Mononuclear cell (primary cell): ENCODE results near the gene FAM184A. TPM values are rescaled to one million over a fixed set of nuclear protein-coding genes. Genes with fewer than 3 reads are reported as not detected.
"Not testable (repeated sequence)": the region's sequence is repeated elsewhere in the genome, so short reads cannot be mapped to it uniquely, and the experiment has no call there.

Experiments
- H3K27me3 ChIP-seq: 2 replicates; pipeline ENCODE4 v1.6.0; 2011; ENCODE audit warnings: low read length, control low read depth; ENCODE audit not compliant: insufficient read depth
- H3K4me1 ChIP-seq: 2 replicates; pipeline ENCODE4 v1.5.1; 2011; ENCODE audit warnings: mild to moderate bottlenecking, low read length, control low read depth; ENCODE audit not compliant: insufficient read depth
- H3K4me3 ChIP-seq: 2 replicates; pipeline ENCODE4 v1.5.1; 2011; ENCODE audit warnings: mild to moderate bottlenecking, low read length, moderate library complexity
- H3K9me3 ChIP-seq: 2 replicates; pipeline ENCODE4 v1.5.1; 2011; ENCODE audit warnings: low read depth, mild to moderate bottlenecking, control low read depth, low read length
- total RNA-seq: library from RNA; depleted of rRNA; stranded (reverse); fragments of >200 nt; gene quantifications from one replicate; pipeline ENCODE4 v1.2.3, GENCODE V29; 2012

FAM184A gene
- total RNA-seq, 1 donor, result 2.3 TPM

GRCh38 chr6:119025793-119026192 lies 52.7 kb downstream of the FAM184A start:
- H3K4me1 ChIP-seq, result no peaks in the 10 kb centered on the region
- H3K4me3 ChIP-seq, result no peak overlapping the region

GRCh38 chr6:119024111-119024510 lies 54.4 kb downstream of the FAM184A start:
- Histone ChIP-seq H3K27me3 (no peaks in the 10 kb centered on the region), H3K9me3 (no peaks in the 10 kb centered on the region), H3K4me3 (no peak overlapping the region), H3K4me1 (no peaks in the 10 kb centered on the region)

More at GRCh38 chr6:119025793-119026192, 52.7 kb downstream of the FAM184A start:
- Histone ChIP-seq H3K27me3 (no peaks in the 10 kb centered on the region), H3K9me3 (no peaks in the 10 kb centered on the region)

GRCh38 chr6:119022796-119023195 lies 55.7 kb downstream of the FAM184A start:
- H3K4me1 ChIP-seq, result no peaks in the 10 kb centered on the region

DNA sequence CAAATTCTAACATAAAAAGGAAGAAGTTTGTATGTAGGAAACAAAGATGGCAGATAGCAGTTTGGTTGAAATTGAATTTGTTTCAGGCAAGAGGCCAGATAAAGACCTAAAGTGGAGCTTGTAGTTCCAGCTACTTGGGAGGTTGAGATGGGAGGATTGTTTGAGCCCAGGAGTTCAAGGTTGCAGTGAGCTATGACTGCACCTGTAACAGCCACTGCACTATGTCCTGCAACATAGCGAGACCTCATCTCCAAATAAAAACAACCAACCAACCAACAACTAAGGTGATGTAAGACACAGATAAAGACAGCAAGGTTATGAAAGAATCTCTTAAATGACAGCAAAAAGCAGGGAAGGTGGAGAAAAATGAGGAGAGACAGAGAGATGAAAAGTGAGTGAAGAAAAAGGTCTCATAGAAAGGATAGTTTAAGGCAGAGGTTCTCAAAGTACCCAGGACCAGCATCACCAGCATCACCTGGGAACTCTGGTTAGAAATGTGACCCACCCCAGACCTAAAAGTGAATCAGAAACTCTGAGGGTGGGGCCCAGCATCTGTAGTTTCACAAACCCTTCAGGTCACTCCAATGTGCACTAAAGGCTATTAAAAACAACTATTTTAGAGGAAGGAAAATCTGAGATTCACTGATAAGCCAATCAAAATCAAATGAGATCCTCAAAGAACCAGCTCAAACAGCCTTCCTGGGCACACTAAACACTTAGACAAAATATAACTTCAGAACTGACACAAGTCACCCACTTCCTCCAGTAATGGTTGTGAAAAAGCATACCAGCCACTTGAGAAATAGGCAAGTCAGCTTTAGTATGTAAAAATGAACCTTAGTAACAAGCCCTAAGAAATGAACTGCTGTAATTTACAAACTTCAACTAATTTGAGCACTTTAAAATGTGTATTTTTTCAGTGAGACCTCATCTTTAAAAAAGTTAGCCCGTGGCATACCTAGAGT lies 57.6 kb downstream of the FAM184A start:
- no peak overlapping the region for H3K4me3 ChIP-seq
- H3K27me3 ChIP-seq, result no peaks in the 10 kb centered on the region
- no peaks in the 10 kb centered on the region for H3K9me3 ChIP-seq
- no peaks in the 10 kb centered on the region for H3K4me1 ChIP-seq

More at GRCh38 chr6:119022796-119023195, 55.7 kb downstream of the FAM184A start:
- H3K9me3 ChIP-seq, result no peaks in the 10 kb centered on the region
- no peak overlapping the region for H3K4me3 ChIP-seq
- H3K27me3 ChIP-seq, result no peaks in the 10 kb centered on the region

- H3K9me3 ChIP-seq, H3K4me1 ChIP-seq, H3K4me3 ChIP-seq, H3K27me3 ChIP-seq: not testable (repeated sequence)
Measured at GRCh38 chr6:119015165-119015564, 63.3 kb downstream of the FAM184A start.

DNA sequence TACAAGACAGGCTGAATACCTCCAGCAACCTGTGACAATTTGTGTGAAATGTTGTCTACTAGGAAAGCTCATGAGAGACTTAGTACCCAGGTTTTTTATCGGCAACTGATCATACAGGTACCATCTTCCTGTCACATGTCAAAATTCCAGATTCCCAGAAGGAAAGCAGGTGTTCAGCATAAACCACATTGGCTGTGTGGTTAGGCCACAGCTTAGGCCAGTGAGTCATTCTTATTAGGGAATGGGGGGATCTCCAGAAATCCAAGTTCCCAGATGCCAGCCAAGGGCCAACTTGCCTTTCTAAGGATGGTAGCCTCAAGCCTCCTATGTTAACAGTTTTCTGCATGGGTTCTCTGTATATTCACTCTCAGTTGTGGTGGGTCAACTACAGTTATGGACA lies 65.9 kb downstream of the FAM184A start:
- Histone ChIP-seq H3K9me3 (no peaks in the 10 kb centered on the region), H3K4me1 (no peaks in the 10 kb centered on the region), H3K27me3 (no peaks in the 10 kb centered on the region), H3K4me3 (no peak overlapping the region)

DNA sequence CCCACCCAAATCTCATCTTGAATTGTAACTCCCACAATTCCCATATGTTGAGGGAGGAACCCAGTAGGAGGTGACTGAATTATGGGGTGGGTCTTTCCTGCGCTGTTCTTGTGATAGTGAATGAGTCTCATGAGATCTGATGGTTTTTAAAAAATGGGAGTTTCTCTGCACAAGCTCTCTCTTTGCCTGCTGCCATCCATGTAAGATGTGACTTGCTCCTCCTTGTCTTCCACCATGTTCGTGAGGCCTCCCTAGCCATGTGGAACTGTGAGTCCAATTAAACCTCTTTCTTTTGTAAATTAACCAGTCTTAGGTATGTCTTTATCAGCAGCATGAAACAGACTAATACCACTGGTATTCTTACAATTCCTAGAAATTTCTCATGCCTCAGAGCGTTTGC lies 69.2 kb downstream of the FAM184A start:
- not testable (repeated sequence) for H3K9me3 ChIP-seq, H3K4me1 ChIP-seq, H3K27me3 ChIP-seq, H3K4me3 ChIP-seq

GRCh38 chr6:119006974-119007373 lies 71.5 kb downstream of the FAM184A start:
- Histone ChIP-seq H3K9me3 (no peaks in the 10 kb centered on the region), H3K27me3 (no peaks in the 10 kb centered on the region), H3K4me1 (no peaks in the 10 kb centered on the region), H3K4me3 (no peak overlapping the region)

GRCh38 chr6:119002069-119002468 lies 76.4 kb downstream of the FAM184A start:
- H3K9me3 ChIP-seq, result no peaks in the 10 kb centered on the region
- H3K4me3 ChIP-seq, result no peak overlapping the region
- no peaks in the 10 kb centered on the region for H3K4me1 ChIP-seq
- no peaks in the 10 kb centered on the region for H3K27me3 ChIP-seq

GRCh38 chr6:118999494-119000040 lies 78.9 kb downstream of the FAM184A start:
- Histone ChIP-seq H3K4me3 (no peak overlapping the region), H3K27me3 (no peaks in the 10 kb centered on the region), H3K9me3 (no peaks in the 10 kb centered on the region), H3K4me1 (no peaks in the 10 kb centered on the region)

DNA sequence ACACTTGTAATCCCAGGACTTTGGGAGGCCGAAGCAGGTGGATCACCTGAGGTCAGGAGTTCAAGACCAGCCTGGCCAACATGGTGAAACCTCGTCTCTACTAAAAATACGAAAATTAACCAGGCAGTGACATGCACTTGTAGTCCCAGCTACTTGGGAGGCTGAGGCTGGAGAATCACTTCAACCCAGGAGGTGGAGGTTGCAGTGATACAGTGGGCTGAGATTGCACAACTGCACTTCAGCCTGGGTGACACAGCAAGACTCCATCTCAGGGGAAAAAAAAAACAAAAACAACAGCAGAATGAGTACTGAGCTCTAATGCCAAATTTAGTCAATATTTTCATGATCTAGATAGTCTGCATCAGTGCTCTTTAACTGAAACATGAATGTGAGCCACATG lies 81.0 kb downstream of the FAM184A start:
- not testable (repeated sequence) for H3K27me3 ChIP-seq, H3K4me3 ChIP-seq, H3K4me1 ChIP-seq, H3K9me3 ChIP-seq

- Histone ChIP-seq H3K27me3 (no peaks in the 10 kb centered on the region), H3K4me1 (no peaks in the 10 kb centered on the region), H3K9me3 (no peaks in the 10 kb centered on the region), H3K4me3 (no peak overlapping the region)
Measured at GRCh38 chr6:118996289-118996820, 82.1 kb downstream of the FAM184A start.

- no peak overlapping the region for H3K4me3 ChIP-seq
- no peaks in the 10 kb centered on the region for H3K27me3 ChIP-seq
- H3K4me1 ChIP-seq, result no peaks in the 10 kb centered on the region
- H3K9me3 ChIP-seq, result no peaks in the 10 kb centered on the region
Measured at GRCh38 chr6:118993803-118994251, 84.6 kb downstream of the FAM184A start.

- Histone ChIP-seq H3K9me3 (no peaks in the 10 kb centered on the region), H3K4me3 (no peak overlapping the region), H3K4me1 (no peaks in the 10 kb centered on the region), H3K27me3 (no peaks in the 10 kb centered on the region)
Measured at GRCh38 chr6:118993358-118993757, 85.1 kb downstream of the FAM184A start.

DNA sequence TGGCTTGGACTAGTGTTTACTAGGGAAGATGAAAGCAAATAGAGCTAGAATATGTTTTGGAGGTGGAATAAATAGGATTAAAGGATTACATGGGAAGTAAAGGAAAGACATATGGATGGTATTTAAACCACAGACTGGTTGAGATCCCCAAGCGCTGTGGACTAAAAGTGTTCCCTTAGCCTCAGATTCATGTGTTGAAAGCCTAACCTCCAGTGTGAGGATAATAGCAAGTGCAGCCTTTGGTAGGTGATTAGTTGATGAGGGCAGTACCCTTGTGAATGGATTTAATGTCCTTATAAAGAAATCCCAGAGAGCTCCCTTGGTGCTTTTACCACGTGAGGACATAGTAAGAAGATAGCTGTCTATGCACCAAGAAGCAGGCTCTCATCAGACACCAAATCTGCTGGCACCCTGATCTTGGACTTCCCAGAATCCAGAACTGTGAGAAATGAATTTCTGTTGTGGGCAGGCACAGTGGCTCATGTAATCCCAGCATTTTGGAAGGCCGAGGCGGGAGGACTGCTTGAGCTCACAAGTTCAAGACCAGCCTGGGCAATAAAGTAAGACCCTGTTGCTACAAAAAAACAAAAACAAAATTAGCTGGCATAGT lies 86.2 kb downstream of the FAM184A start:
- H3K27me3 ChIP-seq, result no peaks in the 10 kb centered on the region
- H3K4me3 ChIP-seq, result no peak overlapping the region
- H3K4me1 ChIP-seq, result no peaks in the 10 kb centered on the region
- no peaks in the 10 kb centered on the region for H3K9me3 ChIP-seq
